ENCODE data around the gene SRSF5.

GRCh38 chr14:69754487-69754886 is 12.5 kb upstream of the SRSF5 start:
- TF ChIP-seq POLR2A (IDR thresholded peaks at IDR 0.05): no peak
- TF ChIP-seq CTCF (IDR thresholded peaks at IDR 0.05): no peak

All from right lobe of liver (tissue), 4 donors.